PFSK-1 (cell line): ENCODE results near the gene PLIN5.

Experiments
- POLR2AphosphoS5 ChIP-seq: IDR thresholded peaks from 2 replicates; pipeline ENCODE4 v1.6.1; 2012; ENCODE audit warnings: low read depth, mild to moderate bottlenecking, control low read depth, low read length, moderate library complexity
- TF ChIP-seq, protein P1 (sequence below), 2 experiments: IDR thresholded peaks; 2 replicates each; pipeline versions ENCODE4 v1.6.1 to v1.8.0; 2011 to 2012; ENCODE audit warnings: low read depth in 2 of 2, low read length in 2 of 2, control low read depth in 1 of 2, inconsistent platforms in 1 of 2, mild to moderate bottlenecking in 1 of 2, moderate library complexity in 1 of 2; ENCODE audit not compliant: insufficient read depth in 1 of 2

DNA sequence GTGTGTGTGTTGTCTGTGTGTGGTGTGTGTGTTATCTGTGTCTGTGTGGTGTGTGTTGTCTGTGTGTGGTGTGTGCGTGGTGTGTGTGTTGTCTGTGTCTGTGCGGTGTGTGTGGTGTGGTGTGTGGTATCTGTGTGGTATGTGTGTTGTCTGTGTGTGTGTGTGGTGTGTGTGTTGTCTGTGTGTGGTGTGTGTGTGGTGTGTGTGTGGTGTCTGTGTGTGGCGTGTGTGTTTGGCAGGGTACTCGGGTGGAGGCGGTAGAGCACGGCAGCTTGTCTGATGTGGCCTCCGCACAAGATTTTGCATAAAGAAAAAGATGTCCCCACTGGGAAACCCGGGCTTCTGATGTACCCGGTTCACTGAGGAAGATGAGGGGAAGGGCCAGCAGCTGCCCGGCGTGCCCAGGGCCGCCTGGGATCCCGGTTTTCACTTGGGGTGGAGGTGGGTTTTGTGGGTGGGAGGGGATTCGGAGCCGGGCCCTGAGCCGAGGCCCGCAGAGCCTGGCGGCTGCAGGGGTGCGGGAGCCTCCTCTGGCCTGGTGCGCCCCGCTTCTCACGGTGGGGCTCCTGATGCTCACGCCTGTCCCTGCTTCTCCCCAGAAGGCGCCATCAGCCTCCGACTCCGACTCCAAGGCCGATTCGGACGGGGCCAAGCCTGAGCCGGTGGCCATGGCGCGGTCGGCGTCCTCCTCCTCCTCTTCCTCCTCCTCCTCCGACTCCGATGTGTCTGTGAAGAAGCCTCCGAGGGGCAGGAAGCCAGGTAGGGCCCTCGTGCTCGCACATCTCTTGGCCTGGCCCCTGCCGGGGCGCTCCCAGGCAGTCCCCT is 41.7 kb downstream of the PLIN5 start:
- TF ChIP-seq POLR2AphosphoS5: no peak
- TF ChIP-seq, protein P1, sequence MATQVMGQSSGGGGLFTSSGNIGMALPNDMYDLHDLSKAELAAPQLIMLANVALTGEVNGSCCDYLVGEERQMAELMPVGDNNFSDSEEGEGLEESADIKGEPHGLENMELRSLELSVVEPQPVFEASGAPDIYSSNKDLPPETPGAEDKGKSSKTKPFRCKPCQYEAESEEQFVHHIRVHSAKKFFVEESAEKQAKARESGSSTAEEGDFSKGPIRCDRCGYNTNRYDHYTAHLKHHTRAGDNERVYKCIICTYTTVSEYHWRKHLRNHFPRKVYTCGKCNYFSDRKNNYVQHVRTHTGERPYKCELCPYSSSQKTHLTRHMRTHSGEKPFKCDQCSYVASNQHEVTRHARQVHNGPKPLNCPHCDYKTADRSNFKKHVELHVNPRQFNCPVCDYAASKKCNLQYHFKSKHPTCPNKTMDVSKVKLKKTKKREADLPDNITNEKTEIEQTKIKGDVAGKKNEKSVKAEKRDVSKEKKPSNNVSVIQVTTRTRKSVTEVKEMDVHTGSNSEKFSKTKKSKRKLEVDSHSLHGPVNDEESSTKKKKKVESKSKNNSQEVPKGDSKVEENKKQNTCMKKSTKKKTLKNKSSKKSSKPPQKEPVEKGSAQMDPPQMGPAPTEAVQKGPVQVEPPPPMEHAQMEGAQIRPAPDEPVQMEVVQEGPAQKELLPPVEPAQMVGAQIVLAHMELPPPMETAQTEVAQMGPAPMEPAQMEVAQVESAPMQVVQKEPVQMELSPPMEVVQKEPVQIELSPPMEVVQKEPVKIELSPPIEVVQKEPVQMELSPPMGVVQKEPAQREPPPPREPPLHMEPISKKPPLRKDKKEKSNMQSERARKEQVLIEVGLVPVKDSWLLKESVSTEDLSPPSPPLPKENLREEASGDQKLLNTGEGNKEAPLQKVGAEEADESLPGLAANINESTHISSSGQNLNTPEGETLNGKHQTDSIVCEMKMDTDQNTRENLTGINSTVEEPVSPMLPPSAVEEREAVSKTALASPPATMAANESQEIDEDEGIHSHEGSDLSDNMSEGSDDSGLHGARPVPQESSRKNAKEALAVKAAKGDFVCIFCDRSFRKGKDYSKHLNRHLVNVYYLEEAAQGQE (IDR thresholded peaks at IDR 0.05; ENCODE audit: insufficient read depth in 1 of 2, low read depth in 2 of 2, low read length in 2 of 2): no peak
